GM10248 (cell line): ENCODE measurements around the gene SETD1A.
A peak's percentile ranks its signal among the peaks of the same experiment; 100 is the strongest.
"Not testable (repeated sequence)": the region's sequence is repeated elsewhere in the genome, so short reads cannot be mapped to it uniquely, and the experiment has no call there.

ENCODE experiments used
- CTCF ChIA-PET: fragments of 300-600 bp; sonication (Branson Sonifier 250); formaldehyde crosslinking; extraction: SDS; loops from one replicate; lab custom pipeline; 2021; ENCODE audit warnings: antibody characterized with exemption; lab: Yijun Ruan, JAX
- POLR2A ChIA-PET: fragments of 350-650 bp; sonication (Branson Sonifier 250); formaldehyde crosslinking; extraction: SDS; loops from one replicate; lab custom pipeline; 2020; ENCODE audit warnings: antibody characterized with exemption; lab: Yijun Ruan, JAX
- DNase-seq: peaks from one replicate; pipeline ENCODE4 v3.0.0; 2012; ENCODE audit errors: extremely low spot score
- TF ChIP-seq, protein P1 (sequence below): IDR thresholded peaks from 2 replicates; pipeline ENCODE4 v1.5.1; 2012; ENCODE audit warnings: mild to moderate bottlenecking, low read depth; ENCODE audit errors: extremely low read depth, missing control alignments, control extremely low read depth

The SETD1A gene

DNA sequence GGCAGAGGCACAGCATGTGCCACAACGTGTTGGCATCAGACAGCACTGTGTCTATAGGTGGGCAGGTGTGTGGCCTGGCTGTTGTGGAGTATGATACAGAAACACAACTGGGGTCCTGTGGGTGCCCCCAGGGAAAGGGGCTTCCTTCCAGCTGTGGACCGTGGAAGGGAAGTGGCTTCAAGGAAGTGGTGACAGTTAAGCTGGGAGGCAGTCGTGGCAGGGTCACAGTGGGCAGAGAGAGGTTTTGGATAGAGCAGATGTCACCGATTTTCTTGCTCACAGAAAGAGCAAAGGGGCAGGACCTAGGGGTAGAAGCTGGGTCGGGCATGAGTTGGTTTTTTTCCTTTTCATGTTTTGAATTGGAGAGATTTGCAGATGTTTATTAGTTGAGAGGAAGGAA is 19.9 kb upstream of the SETD1A start:
- CTCF ChIA-PET, result interaction anchor here (1.1 to 12.6 kb wide), 3 partner anchors 9 to 11 kb away, joined by 3 to 173 read pairs (median 4); partner anchors contain the start of gene ORAI3
- POLR2A ChIA-PET, result no interaction called here
- DNase-seq, result no peak
- TF ChIP-seq, protein P1, sequence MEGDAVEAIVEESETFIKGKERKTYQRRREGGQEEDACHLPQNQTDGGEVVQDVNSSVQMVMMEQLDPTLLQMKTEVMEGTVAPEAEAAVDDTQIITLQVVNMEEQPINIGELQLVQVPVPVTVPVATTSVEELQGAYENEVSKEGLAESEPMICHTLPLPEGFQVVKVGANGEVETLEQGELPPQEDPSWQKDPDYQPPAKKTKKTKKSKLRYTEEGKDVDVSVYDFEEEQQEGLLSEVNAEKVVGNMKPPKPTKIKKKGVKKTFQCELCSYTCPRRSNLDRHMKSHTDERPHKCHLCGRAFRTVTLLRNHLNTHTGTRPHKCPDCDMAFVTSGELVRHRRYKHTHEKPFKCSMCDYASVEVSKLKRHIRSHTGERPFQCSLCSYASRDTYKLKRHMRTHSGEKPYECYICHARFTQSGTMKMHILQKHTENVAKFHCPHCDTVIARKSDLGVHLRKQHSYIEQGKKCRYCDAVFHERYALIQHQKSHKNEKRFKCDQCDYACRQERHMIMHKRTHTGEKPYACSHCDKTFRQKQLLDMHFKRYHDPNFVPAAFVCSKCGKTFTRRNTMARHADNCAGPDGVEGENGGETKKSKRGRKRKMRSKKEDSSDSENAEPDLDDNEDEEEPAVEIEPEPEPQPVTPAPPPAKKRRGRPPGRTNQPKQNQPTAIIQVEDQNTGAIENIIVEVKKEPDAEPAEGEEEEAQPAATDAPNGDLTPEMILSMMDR, result no peak

DNA sequence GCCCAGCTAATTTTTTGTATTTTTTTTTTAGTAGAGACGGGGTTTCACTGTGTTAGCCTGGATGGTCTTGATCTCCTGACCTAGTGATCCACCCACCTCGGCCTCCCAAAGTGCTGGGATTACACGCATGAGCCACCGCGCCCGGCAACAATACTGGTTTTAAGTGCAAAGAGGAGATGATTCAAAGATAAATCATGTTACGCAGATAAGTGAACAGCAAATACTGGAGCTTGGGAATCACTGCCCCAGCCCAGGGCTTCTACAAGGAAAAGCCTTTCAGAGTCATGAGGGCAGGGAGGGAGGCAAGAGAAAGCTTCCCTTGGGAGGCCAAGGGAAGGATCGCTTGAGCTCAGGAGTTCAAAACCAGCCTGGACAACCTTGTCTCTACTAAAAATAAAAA is 18.0 kb upstream of the SETD1A start:
- CTCF ChIA-PET, result interaction anchor here (1.0 to 12.6 kb wide), 6 partner anchors 10 to 246 kb away, joined by 3 to 173 read pairs (median 16); partner anchors contain the start of gene ORAI3
- POLR2A ChIA-PET, result interaction anchor here (0.6 kb wide), 1 partner anchor 212 kb away, joined by 7 read pairs; no protein-coding TSS in a partner anchor
- DNase-seq, result not testable (repeated sequence)

DNA sequence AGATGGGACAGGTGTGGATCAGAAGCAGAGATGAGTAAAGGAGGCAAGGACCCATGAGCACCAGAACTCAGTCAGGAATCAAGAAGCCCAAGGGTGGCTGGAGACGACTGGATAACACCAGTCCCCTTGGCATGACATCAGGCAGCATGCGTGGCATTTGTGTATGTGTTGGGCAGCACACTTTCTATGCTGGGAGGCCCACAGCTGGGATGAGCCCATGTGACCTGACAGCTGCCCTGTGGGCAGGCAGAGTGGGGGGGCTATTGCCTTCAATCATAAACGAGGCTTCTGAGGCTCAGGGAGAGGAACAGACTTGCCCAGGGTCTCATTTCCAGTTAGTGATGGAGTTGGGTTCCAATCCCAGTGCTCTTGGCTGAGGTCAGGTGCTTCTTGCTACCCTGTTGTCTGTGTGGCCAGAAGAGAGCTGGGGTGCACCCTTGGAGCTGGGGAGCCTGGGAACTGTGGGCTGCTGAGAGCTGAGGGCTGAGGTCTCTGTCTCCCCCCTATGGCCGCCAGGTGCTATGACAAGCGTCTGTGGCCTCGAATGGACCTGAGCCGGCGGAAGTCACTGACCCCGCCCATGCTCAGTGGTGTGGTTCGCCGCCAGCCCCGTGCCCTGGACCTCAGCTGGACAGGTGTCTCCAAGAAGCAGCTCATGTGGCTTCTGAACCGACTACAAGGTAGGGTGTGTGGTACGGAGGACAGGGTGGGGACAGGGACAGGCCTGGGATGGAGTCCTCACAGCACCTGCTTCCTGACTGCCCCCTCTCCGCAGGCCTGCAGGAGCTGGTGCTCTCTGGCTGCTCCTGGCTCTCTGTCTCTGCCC is 15.7 kb upstream of the SETD1A start:
- POLR2A ChIA-PET, result interaction anchor here (0.5 to 1.0 kb wide), 3 partner anchors 33 to 186 kb away, joined by 3 to 5 read pairs (median 3); no protein-coding TSS in a partner anchor

DNA sequence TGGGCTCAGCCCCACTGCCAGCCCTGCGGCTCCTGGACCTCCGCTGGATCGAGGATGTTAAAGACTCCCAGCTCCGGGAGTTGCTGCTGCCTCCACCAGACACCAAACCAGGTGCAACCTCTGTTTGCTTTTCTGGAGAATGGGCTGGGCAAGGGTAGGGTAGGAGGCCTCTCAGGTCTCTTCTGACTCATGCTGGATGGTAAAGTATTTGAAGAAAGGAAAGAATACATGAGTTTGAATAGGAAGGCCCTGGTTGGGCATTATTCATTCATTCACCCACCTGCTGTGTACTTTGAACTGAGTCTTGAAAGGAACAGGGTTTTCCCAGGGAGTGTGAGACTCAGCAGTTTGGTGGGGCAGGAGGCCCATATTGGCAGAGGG is 15.1 kb upstream of the SETD1A start:
- TF ChIP-seq, protein P1, result no peak
- ChIA-PET POLR2A (interaction anchor here (0.5 to 1.0 kb wide), 3 partner anchors 33 to 186 kb away, joined by 3 to 5 read pairs (median 3); no protein-coding TSS in a partner anchor), CTCF (interaction anchor here (0.7 to 15.1 kb wide), 34 partner anchors 3 to 516 kb away, joined by 3 to 173 read pairs (median 4); partner anchors contain the start of genes BCL7C, ORAI3, PHKG2 and ZNF843)
- no peak for DNase-seq

More for the DNA sequence above, 15.7 kb upstream of the SETD1A start:
- peak; percentile 93 for DNase-seq
- CTCF ChIA-PET, result interaction anchor here (0.7 to 15.1 kb wide), 42 partner anchors 3 to 502 kb away, joined by 3 to 173 read pairs (median 4); partner anchors contain the start of genes BCL7C, ORAI3, PHKG2 and ZNF843
- TF ChIP-seq, protein P1, result peak; percentile 95

DNA sequence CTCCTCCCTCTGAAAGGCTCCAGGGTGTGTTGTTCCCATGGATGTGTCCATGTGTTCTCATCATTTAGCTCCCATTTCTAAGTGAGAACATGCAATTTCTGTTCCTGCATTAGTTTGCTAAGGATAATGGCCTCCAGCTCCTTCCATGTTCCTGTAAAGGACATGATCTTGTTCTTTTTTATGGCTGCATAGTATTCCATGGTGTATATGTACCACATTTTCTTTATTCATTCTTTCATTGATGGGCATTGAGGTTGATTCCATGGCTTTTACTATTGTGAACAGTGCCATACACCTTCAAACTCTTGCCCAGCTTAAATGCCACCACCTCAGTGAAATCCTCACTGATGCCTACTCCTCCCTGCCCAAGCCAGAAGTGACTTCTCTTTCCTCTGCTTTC is 13.2 kb upstream of the SETD1A start:
- ChIA-PET POLR2A (no interaction called here), CTCF (interaction anchor here (1.3 to 15.1 kb wide), 5 partner anchors 5 to 251 kb away, joined by 3 to 173 read pairs (median 7); partner anchors contain the start of gene ORAI3)
- TF ChIP-seq, protein P1, result no peak
- DNase-seq, result no peak

DNA sequence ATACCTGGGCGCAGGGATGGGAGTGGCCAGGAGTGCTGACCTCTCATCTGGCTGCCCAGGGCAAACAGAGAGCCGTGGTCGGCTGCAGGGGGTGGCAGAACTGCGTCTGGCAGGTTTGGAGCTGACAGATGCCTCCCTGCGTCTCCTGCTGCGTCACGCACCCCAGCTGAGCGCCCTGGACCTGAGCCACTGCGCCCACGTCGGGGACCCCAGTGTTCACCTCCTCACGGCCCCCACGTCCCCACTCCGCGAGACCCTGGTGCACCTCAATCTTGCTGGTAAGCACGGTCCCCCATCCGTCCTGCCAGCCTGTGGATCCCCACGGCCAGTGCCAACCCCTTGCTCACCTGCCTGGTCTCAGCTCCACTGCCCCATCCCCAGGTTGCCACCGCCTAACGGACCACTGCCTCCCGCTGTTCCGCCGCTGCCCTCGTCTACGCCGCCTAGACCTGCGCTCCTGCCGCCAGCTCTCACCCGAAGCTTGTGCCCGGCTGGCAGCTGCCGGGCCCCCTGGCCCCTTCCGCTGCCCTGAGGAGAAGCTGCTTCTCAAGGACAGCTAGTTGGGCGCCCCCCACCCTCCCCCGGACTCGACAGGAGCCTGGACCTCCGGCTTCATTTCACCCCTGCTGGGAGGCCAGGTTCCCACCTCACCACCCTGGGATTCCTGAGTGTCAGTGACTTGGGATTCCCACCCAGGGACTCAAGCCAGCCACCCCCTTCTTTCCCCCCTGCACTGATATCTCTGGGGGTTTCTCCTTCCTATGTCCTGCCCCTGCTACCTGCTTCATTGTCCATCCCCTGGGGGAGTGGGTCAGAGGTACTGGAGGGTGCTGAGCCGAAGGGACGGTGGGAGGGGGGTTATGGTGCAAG is 10.6 kb upstream of the SETD1A start:
- TF ChIP-seq, protein P1, result no peak
- CTCF ChIA-PET, result interaction anchor here (15.1 kb wide), 1 partner anchor 8 kb away, joined by 173 read pairs; no protein-coding TSS in a partner anchor
- POLR2A ChIA-PET, result no interaction called here
- no peak for DNase-seq
